CD14-positive monocyte (primary cell): Measurements from ENCODE around the gene MUC5AC. TPM values are rescaled to one million over a fixed set of nuclear protein-coding genes. Genes with fewer than 3 reads are reported as not detected.

Experiments used
- DNase-seq, 3 donors: peaks; one replicate each; pipeline ENCODE4 v3.0.0-alpha.2; 2011 to 2022
- H2AFZ ChIP-seq: 2 replicates; pipeline ENCODE4 v1.6.0; 2012; ENCODE audit warnings: mild to moderate bottlenecking, low read depth, low read length, inconsistent platforms; ENCODE audit not compliant: insufficient read depth, poor library complexity, severe bottlenecking
- H3K27ac ChIP-seq, 2 donors: 1 replicate in 1 of 2; 2 replicates in 1 of 2; pipeline ENCODE4 v1.5.1; 2012 to 2013; ENCODE audit warnings: low read length in 2 of 2, control low read depth in 1 of 2, inconsistent platforms in 1 of 2, low read depth in 1 of 2, mild to moderate bottlenecking in 1 of 2
- H3K27me3 ChIP-seq, 2 donors: one replicate each; pipeline versions ENCODE4 v1.6.0 to v1.6.1; 2011 to 2013; ENCODE audit warnings: low read length in 2 of 2; ENCODE audit not compliant: control insufficient read depth in 2 of 2, insufficient read depth in 2 of 2
- H3K36me3 ChIP-seq, 2 donors: replicated peaks in 1 of 2; 1 replicate in 1 of 2; 2 replicates in 1 of 2; pipeline versions ENCODE4 v1.5.1 to v1.6.1; 2012 to 2013; ENCODE audit warnings: low read length in 2 of 2, control low read depth in 1 of 2, inconsistent platforms in 1 of 2, mild to moderate bottlenecking in 1 of 2; ENCODE audit not compliant: insufficient read depth in 2 of 2, control insufficient read depth in 1 of 2
- H3K4me1 ChIP-seq, 2 donors: 1 replicate in 1 of 2; 2 replicates in 1 of 2; pipeline versions ENCODE4 v1.5.1 to v1.6.1; 2012 to 2013; ENCODE audit warnings: low read length in 2 of 2, control low read depth in 1 of 2, inconsistent platforms in 1 of 2, mild to moderate bottlenecking in 1 of 2, moderate library complexity in 1 of 2; ENCODE audit not compliant: insufficient read depth in 2 of 2, control insufficient read depth in 1 of 2
- H3K4me2 ChIP-seq: replicated peaks from 2 replicates; pipeline ENCODE3; 2012; ENCODE audit warnings: low read length, moderate library complexity, mild to moderate bottlenecking; ENCODE audit not compliant: poor library complexity, severe bottlenecking; ENCODE audit errors: extremely low read depth
- H3K4me3 ChIP-seq, 3 experiments: fragments of 200-600 bp in 1 of 3; sonication (generic) in 1 of 3; replicated peaks in 1 of 3; 1 replicate in 2 of 3; 2 replicates in 1 of 3; pipeline ENCODE4 v1.5.1; 2011 to 2013; ENCODE audit warnings: low read length in 3 of 3, mild to moderate bottlenecking in 3 of 3, control low read depth in 2 of 3, low read depth in 2 of 3, inconsistent platforms in 1 of 3, moderate library complexity in 1 of 3
- H3K79me2 ChIP-seq: 2 replicates; pipeline ENCODE4 v1.6.0; 2012; ENCODE audit warnings: mild to moderate bottlenecking, control low read depth, inconsistent platforms, low read length, moderate library complexity; ENCODE audit not compliant: insufficient read depth
- H3K9ac ChIP-seq: 2 replicates; pipeline ENCODE4 v1.6.0; 2017; ENCODE audit warnings: low read length, mild to moderate bottlenecking; ENCODE audit not compliant: insufficient read depth, poor library complexity, severe bottlenecking
- H3K9me3 ChIP-seq, 2 donors: replicated peaks in 1 of 2; 1 replicate in 1 of 2; 2 replicates in 1 of 2; pipeline versions ENCODE4 v1.5.1 to v1.6.1; 2012 to 2013; ENCODE audit warnings: low read length in 2 of 2, control low read depth in 1 of 2; ENCODE audit not compliant: control insufficient read depth in 1 of 2, insufficient read depth in 1 of 2
- H4K20me1 ChIP-seq: 2 replicates; pipeline ENCODE4 v1.6.0; 2012; ENCODE audit warnings: mild to moderate bottlenecking, low read length, control low read depth, moderate library complexity; ENCODE audit not compliant: insufficient read depth
- H3K27ac Mint-ChIP-seq, 7 donors: one replicate each; pipeline ENCODE4 v1.8.0; 2020; ENCODE audit warnings: mild to moderate bottlenecking in 7 of 7, mixed read lengths in 7 of 7, moderate library complexity in 6 of 7, inconsistent platforms in 2 of 7
- H3K27me3 Mint-ChIP-seq, 3 donors: one replicate each; pipeline ENCODE4 v1.8.0; 2021 to 2022; ENCODE audit warnings: low read depth in 3 of 3, mild to moderate bottlenecking in 3 of 3, mixed read lengths in 3 of 3, moderate library complexity in 3 of 3, inconsistent platforms in 1 of 3
- H3K36me3 Mint-ChIP-seq, 2 donors: one replicate each; pipeline ENCODE4 v1.8.0; 2020; ENCODE audit warnings: mixed read lengths in 2 of 2, inconsistent platforms in 1 of 2, mild to moderate bottlenecking in 1 of 2
- H3K4me1 Mint-ChIP-seq: one replicate; pipeline ENCODE4 v1.8.0; 2020; ENCODE audit warnings: mild to moderate bottlenecking, mixed read lengths
- H3K4me3 Mint-ChIP-seq, 2 donors: one replicate each; pipeline ENCODE4 v1.8.0; 2020; ENCODE audit warnings: mild to moderate bottlenecking in 2 of 2, mixed read lengths in 2 of 2, moderate library complexity in 1 of 2
- H3K9me3 Mint-ChIP-seq, 7 donors: one replicate each; pipeline ENCODE4 v1.8.0; 2020 to 2022; ENCODE audit warnings: mixed read lengths in 7 of 7, mild to moderate bottlenecking in 6 of 7, moderate library complexity in 6 of 7, inconsistent platforms in 2 of 7
- CTCF ChIP-seq: fragments of 200-600 bp; IDR thresholded peaks from one replicate; pipeline ENCODE4 v1.8.0; 2022; ENCODE audit warnings: antibody characterized with exemption, mild to moderate bottlenecking
- whole genome bisulfite sequencing: methylation state at CpG from one replicate; pipeline ENCODE4 v1.1.5; 2013; ENCODE audit warnings: missing lambda C conversion rate; ENCODE audit not compliant: insufficient coverage; 5-methylcytosine and 5-hydroxymethylcytosine counted together
- intact Hi-C, 2 donors: fragments of 100-400 bp; cut with micrococcal nuclease; formaldehyde crosslinking; loops; one replicate each; pipeline versions ENCODE4 v1.15.0 to v1.15.1; 2023
- polyA plus RNA-seq, 3 donors: library from polyadenylated mRNA; depleted of rRNA in 1 of 3; unstranded in 2 of 3; stranded (reverse) in 1 of 3; fragments of 300-500 nt in 2 of 3; fragments of >200 nt in 1 of 3; fragmentation: Illumina TruSeq in 2 of 3; gene quantifications; 1 replicate in 2 of 3; 2 replicates in 1 of 3; pipeline ENCODE4 v1.2.3, GENCODE V29; 2012 to 2021

Gene MUC5AC
- polyA plus RNA-seq, 3 donors, result not detected

- no peaks in the 10 kb centered on the region for H3K27me3 ChIP-seq
- H3K4me2 ChIP-seq, result no peak overlapping the region
- intact Hi-C loops, result no loop called here
- H3K79me2 ChIP-seq, result no peaks in the 10 kb centered on the region
- no peaks in the 10 kb centered on the region for H3K4me1 ChIP-seq
- no peaks in the 10 kb centered on the region for H4K20me1 ChIP-seq
- H3K4me1 Mint-ChIP-seq, result no peaks in the 10 kb centered on the region
- H3K27me3 Mint-ChIP-seq, result peaks cover 0 to 3% (median 2%) of the 10 kb centered on the region in 3 donors
- no peak for TF ChIP-seq CTCF
- H3K4me3 ChIP-seq, result no peak overlapping the region
- peaks cover under 1 to 6% of the 10 kb centered on the region in 2 donors for H3K9me3 ChIP-seq
- H3K9ac ChIP-seq, result no peak overlapping the region
- H3K27ac ChIP-seq, result no peak overlapping the region
- peaks cover 2 to 9% (median 5%) of the 10 kb centered on the region in 7 donors for H3K9me3 Mint-ChIP-seq
- WGBS, result 96% methylated on average over 28 of the region's 30 CpGs
- no peak overlapping the region for H3K4me3 Mint-ChIP-seq
- H3K27ac Mint-ChIP-seq, result no peak overlapping the region
- no peaks in the 10 kb centered on the region for H3K36me3 Mint-ChIP-seq
- DNase-seq, result no peak
- no peak overlapping the region for H2AFZ ChIP-seq
- H3K36me3 ChIP-seq, result no peaks in the 10 kb centered on the region
Observed at GRCh38 chr11:1165256-1166041, 7.7 kb downstream of the MUC5AC start.

GRCh38 chr11:1167256-1167655 lies 9.5 kb downstream of the MUC5AC start:
- no peaks in the 10 kb centered on the region for H4K20me1 ChIP-seq
- Mint-ChIP-seq H3K36me3 (no peaks in the 10 kb centered on the region), H3K27me3 (peaks cover 0 to 3% (median under 1%) of the 10 kb centered on the region in 3 donors), H3K4me3 (no peak overlapping the region), H3K4me1 (no peaks in the 10 kb centered on the region), H3K27ac (peak overlapping the region in 1 of 7 donors; percentile 3), H3K9me3 (peaks cover 8 to 20% (median 15%) of the 10 kb centered on the region in 7 donors)
- no peaks in the 10 kb centered on the region for H3K4me1 ChIP-seq
- H3K4me3 ChIP-seq, result no peak overlapping the region
- no peak overlapping the region for H2AFZ ChIP-seq
- peaks cover 8 to 22% of the 10 kb centered on the region in 2 donors for H3K9me3 ChIP-seq
- no peak overlapping the region for H3K9ac ChIP-seq
- H3K79me2 ChIP-seq, result no peaks in the 10 kb centered on the region
- DNase-seq, result no peak
- no peak overlapping the region for H3K4me2 ChIP-seq
- intact Hi-C loops, result no loop called here
- 86% methylated on average over 7 of the region's 7 CpGs for WGBS
- no peak overlapping the region for H3K27ac ChIP-seq
- no peaks in the 10 kb centered on the region for H3K27me3 ChIP-seq
- no peak for TF ChIP-seq CTCF
- H3K36me3 ChIP-seq, result no peaks in the 10 kb centered on the region
